Dendritic cell treated with granulocyte-macrophage colony-stimulating factor and Interleukin-4, amounts not matched to agents 40 ng/mL and 50 ng/mL, for 4 days (primary cell): Measurements from ENCODE around the gene DNAJC22.
A peak's percentile ranks its signal among the peaks of the same experiment; 100 is the strongest.
"Not testable (repeated sequence)": the region's sequence is repeated elsewhere in the genome, so short reads cannot be mapped to it uniquely, and the experiment has no call there.

Experiments
- H3K27ac Mint-ChIP-seq: one replicate; pipeline ENCODE4 v1.8.0; 2022; ENCODE audit warnings: mild to moderate bottlenecking, mixed read lengths
- H3K27me3 Mint-ChIP-seq: one replicate; pipeline ENCODE4 v1.8.0; 2022; ENCODE audit warnings: mild to moderate bottlenecking, mixed read lengths
- H3K36me3 Mint-ChIP-seq: one replicate; pipeline ENCODE4 v1.8.0; 2022; ENCODE audit warnings: low read depth, mixed read lengths
- H3K4me1 Mint-ChIP-seq: one replicate; pipeline ENCODE4 v1.8.0; 2022; ENCODE audit warnings: low read depth, mixed read lengths
- H3K4me3 Mint-ChIP-seq: one replicate; pipeline ENCODE4 v1.8.0; 2022; ENCODE audit warnings: mild to moderate bottlenecking, moderate library complexity, mixed read lengths
- H3K9me3 Mint-ChIP-seq: one replicate; pipeline ENCODE4 v1.8.0; 2022; ENCODE audit warnings: mixed read lengths
- intact Hi-C: fragments of 100-400 bp; cut with micrococcal nuclease; formaldehyde crosslinking; loops from one replicate; pipeline ENCODE4 v1.15.0; 2022

Gene DNAJC22

DNA sequence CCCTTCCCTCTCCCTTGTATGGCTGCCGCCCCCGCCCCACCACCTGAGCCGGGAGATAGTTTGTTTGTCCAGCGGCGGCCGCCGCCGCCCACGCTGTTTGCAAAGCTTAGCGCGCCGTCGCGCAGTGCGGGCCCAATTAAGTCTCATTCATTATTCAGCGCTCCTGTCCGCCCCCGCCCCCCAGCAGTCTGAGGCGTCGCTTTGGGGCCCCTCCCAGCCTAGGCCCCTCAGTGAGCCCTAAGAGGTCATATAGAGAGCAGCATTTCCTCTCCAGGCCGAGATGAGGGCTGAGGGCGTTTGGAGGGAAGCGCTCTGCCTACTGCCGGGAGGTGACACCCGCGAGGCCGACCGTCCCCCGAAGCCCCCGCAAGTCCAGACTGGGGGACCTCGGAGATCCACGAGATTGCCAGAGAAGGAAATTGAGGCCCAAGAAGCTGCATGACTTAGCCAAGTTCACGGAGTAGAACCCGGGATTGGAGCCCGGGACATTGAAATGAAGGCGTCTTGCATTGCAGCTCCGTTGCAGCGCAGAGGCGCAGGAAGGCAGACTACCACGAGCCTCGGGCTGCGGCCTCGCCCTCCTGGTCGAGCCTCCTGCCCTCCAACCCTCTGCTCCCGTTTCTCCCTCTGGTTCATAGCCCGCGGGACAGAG lies at the start of gene DNAJC22:
Gene DNAJC22 (plus strand): TSS at position 230 of the 652 bp plus-strand sequence. CDS start 1,985 bp downstream, outside the sequence.
- H3K27me3 Mint-ChIP-seq: peaks cover 97% of the 10 kb centered on the region
- H3K9me3 Mint-ChIP-seq: no peaks in the 10 kb centered on the region
- H3K4me1 Mint-ChIP-seq: peaks cover 47% of the 10 kb centered on the region
- intact Hi-C loops: loop anchor here (2.0 kb wide), 1 partner anchor 58 kb away; no protein-coding TSS in a partner anchor
- H3K27ac Mint-ChIP-seq: peak within 1 kb of the TSS; percentile 54
- no peaks in the 10 kb centered on the region for H3K36me3 Mint-ChIP-seq
- H3K4me3 Mint-ChIP-seq: peak within 1 kb of the TSS; percentile 71

DNA sequence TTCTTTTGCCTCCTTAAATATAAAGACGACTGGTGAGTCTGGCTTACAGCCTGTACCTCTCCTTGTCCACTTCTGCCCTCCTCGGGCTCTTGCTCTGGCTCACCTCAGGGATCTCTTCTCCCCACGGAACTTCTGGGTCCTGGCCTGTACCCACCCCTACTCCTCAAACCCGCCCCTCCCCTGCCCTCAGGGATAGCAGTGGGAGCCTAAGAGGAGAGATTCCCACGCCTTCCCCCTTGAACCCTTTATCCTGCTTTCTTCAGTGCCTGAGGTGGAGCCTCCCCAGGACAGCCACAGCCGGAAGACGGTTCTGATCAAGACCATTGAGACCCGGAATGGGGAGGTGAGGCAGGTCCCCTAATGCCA lies 49.0 kb upstream of the DNAJC22 start:
- intact Hi-C loops: no loop called here
- peak overlapping the region; percentile 26 for H3K4me3 Mint-ChIP-seq
- no peak overlapping the region for H3K27ac Mint-ChIP-seq
- H3K9me3 Mint-ChIP-seq: no peaks in the 10 kb centered on the region
- H3K4me1 Mint-ChIP-seq: peaks cover 38% of the 10 kb centered on the region
- peaks cover 90% of the 10 kb centered on the region for H3K27me3 Mint-ChIP-seq
- H3K36me3 Mint-ChIP-seq: no peaks in the 10 kb centered on the region

DNA sequence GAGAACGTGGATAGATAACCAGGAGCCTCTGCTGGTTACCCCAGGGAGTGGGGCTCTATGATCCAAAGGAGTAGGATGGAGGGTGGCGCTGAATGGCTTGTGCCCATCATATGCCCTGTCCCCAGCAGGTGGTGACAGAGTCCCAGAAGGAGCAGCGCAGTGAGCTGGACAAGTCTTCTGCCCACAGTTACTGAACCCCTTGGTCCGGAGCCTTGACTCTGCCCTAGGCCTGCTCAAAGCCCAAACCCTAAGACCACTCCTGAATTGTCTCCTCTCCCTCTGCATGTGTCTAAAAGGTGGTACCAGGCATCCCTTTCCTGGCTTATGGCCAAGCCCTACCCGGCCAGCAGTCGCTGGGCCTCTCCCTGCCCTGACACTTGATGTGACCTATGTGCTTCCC lies 48.5 kb upstream of the DNAJC22 start:
- intact Hi-C loops: no loop called here

DNA sequence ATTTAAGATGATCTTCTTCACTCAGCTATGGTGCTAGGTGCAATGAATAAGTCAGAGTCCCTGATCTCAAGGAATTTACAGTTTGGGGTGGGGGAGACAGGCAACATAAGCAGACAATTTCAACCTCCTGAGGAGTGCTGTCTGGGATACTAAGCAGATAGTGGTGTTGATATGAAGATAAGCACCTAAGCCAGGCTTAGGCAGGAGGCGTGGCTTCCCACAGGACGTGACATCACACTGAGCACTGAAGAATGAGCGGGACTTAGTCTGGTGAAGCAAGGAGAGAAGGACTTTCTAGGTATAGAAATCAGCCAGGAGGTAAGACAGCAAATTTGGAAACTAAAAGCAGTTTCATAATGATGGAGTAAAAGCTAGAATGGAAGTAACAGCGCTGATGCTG lies 44.9 kb upstream of the DNAJC22 start:
- no peaks in the 10 kb centered on the region for H3K9me3 Mint-ChIP-seq
- H3K27me3 Mint-ChIP-seq: peaks cover 58% of the 10 kb centered on the region
- H3K4me1 Mint-ChIP-seq: peaks cover 28% of the 10 kb centered on the region
- H3K36me3 Mint-ChIP-seq: no peaks in the 10 kb centered on the region
- no peak overlapping the region for H3K4me3 Mint-ChIP-seq
- no peak overlapping the region for H3K27ac Mint-ChIP-seq
- intact Hi-C loops: no loop called here

More for the DNA sequence above, 48.5 kb upstream of the DNAJC22 start:
- no peaks in the 10 kb centered on the region for H3K36me3 Mint-ChIP-seq
- no peak overlapping the region for H3K4me3 Mint-ChIP-seq
- H3K27me3 Mint-ChIP-seq: peaks cover 90% of the 10 kb centered on the region
- H3K9me3 Mint-ChIP-seq: no peaks in the 10 kb centered on the region
- H3K27ac Mint-ChIP-seq: no peak overlapping the region
- peaks cover 37% of the 10 kb centered on the region for H3K4me1 Mint-ChIP-seq

DNA sequence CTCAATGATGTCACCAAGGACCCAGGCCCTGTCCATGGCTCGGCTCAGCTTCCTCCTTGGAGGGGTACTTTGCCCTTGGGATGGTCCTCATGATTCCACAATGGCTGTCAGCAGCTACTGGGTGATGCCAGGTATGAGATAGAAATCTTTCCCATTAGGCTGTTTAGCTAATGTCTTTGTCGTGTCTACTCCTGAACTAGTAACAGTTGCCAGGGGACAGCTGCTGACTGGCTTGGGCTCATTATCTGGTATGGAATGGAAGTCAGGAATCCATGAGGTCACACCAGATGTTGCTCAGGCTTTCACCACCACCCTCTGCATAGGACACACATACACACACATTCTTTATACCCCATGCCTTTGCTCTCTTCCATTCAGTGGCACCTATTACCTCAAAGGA lies 42.5 kb upstream of the DNAJC22 start:
- H3K27me3 Mint-ChIP-seq: peaks cover 45% of the 10 kb centered on the region
- H3K27ac Mint-ChIP-seq: no peak overlapping the region
- peaks cover 10% of the 10 kb centered on the region for H3K4me1 Mint-ChIP-seq
- intact Hi-C loops: no loop called here
- H3K4me3 Mint-ChIP-seq: no peak overlapping the region
- H3K9me3 Mint-ChIP-seq: no peaks in the 10 kb centered on the region
- H3K36me3 Mint-ChIP-seq: no peaks in the 10 kb centered on the region

DNA sequence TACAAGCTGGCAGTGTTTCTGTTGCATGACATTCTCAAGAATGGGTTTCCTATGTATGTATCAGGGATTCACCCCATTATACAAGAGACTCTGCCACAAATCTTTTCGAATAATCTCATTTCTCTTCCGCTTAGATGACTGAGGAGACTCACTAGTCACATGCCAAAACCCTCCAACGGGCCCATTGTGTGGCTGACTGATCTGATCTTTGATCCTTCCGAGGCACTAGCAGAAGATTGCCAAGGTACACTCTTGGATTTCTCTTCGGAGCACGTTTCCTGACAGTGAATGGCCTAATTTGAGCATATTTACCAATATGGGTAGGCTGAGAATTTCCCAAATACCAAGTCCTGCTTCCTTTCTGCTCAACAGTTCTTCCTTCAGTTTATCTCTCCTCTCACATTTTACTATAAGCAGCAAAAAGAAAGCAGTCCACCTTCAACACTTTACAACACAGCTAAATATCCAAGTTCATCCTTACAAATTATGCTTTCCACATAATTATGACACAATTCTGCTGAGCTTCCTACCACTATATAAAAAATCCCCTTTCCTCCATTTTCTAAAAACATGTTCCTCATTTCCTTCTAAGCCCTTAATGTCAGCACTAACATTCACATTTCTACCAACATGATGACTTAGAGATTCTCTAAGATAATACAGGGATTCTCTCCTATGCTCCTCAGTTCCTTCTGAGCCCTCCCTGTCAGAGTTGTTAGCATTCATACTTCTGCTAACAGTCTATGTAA lies 40.8 kb upstream of the DNAJC22 start:
- Mint-ChIP-seq H3K4me1 (peaks cover 10% of the 10 kb centered on the region), H3K27me3 (peaks cover 40% of the 10 kb centered on the region), H3K4me3 (no peak overlapping the region), H3K36me3 (no peaks in the 10 kb centered on the region), H3K27ac (peak overlapping the region; percentile 50), H3K9me3 (no peaks in the 10 kb centered on the region)
- intact Hi-C loops: no loop called here

DNA sequence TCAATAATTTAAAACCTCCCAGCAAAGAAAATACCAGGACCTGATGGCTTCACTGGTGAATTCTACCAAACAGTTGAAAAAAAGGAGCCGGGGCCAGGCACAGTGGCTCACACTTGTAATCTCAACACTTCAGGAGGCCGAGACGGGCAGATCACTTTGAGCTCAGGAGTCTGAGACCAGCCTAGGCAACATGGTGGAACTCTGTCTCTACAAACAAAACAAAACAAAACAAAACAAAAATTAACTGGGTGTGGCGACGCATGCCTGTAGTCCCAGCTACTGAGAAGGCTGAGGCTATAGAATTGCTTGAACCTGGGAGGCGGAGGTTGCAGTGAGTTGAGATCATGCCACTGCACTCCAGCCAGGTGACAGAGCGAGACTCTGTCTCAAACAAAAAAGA lies 37.3 kb upstream of the DNAJC22 start:
- peaks cover 30% of the 10 kb centered on the region for H3K27me3 Mint-ChIP-seq
- intact Hi-C loops: no loop called here
- no peaks in the 10 kb centered on the region for H3K9me3 Mint-ChIP-seq
- no peak overlapping the region for H3K27ac Mint-ChIP-seq
- peaks cover 15% of the 10 kb centered on the region for H3K4me1 Mint-ChIP-seq
- no peaks in the 10 kb centered on the region for H3K36me3 Mint-ChIP-seq
- H3K4me3 Mint-ChIP-seq: no peak overlapping the region

DNA sequence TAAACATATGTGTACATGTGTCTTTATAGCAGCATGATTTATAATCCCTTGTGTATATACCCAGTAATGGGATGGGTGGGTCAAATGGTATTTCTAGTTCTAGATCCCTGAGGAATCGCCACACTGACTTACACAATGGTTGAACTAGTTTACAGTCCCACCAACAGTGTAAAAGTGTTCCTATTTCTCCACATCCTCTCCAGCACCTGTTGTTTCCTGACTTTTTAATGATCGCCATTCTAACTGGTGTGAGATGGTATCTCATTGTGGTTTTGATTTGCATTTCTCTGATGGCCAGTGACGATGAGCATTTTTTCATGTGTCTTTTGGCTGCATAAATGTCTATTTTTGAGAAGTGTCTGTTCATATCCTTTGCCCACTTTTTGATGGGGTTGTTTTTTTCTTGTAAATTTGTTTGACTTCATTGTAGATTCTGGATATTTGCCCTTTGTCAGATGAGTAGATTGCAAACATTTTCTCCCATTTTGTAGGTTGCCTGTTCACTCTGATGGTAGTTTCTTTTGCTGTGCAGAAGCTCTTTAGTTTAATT lies 36.2 kb upstream of the DNAJC22 start:
- intact Hi-C loops, H3K4me3 Mint-ChIP-seq, H3K9me3 Mint-ChIP-seq, H3K36me3 Mint-ChIP-seq, H3K27ac Mint-ChIP-seq: not testable (repeated sequence)
- peaks cover 15% of the 10 kb centered on the region for H3K4me1 Mint-ChIP-seq
- H3K27me3 Mint-ChIP-seq: peaks cover 28% of the 10 kb centered on the region

DNA sequence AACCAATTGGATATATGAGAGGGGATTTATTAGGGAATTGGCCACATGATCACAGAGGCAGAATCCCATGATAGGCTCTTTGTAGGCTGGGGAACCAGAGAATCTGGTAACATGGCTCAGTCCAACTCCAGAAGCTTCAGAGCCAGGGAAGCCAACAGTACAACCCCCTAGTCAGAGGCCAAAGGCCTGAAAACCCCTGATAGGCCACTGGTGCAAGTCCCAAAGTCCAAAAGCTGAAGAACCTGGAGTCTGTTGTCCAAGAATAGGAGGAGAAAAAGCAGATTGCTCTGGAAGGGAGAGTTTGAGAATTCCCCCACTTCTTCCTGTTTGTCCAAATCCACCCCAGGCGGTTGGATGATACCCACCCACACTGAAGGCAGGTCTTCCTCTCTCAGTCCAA lies 31.9 kb upstream of the DNAJC22 start:
- Mint-ChIP-seq H3K4me1 (peaks cover 5% of the 10 kb centered on the region), H3K27ac (no peak overlapping the region), H3K4me3 (no peak overlapping the region), H3K27me3 (peaks cover 18% of the 10 kb centered on the region), H3K9me3 (no peaks in the 10 kb centered on the region), H3K36me3 (no peaks in the 10 kb centered on the region)
- intact Hi-C loops: no loop called here

DNA sequence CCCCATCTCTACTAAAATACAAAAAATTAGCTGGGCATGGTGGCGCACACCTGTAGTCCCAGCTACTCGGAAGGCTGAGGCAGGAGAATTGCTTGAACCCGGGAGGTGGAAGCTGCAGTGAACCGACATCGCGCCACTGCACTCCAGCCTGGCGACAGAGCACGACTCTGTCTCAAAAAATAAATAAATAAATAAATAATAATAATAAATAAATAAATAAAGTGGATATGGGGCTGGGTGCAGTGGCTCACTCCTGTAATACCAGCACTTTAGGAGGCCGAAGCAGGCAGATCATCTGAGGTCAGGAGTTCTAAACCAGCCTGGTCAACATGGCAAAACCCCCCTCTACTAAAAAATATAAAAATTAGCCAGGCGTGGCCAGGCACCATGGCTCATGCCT lies 29.6 kb upstream of the DNAJC22 start:
- H3K36me3 Mint-ChIP-seq, H3K27ac Mint-ChIP-seq, H3K4me3 Mint-ChIP-seq, intact Hi-C loops, H3K9me3 Mint-ChIP-seq: not testable (repeated sequence)
- Mint-ChIP-seq H3K27me3 (peaks cover 14% of the 10 kb centered on the region), H3K4me1 (peaks cover 10% of the 10 kb centered on the region)

DNA sequence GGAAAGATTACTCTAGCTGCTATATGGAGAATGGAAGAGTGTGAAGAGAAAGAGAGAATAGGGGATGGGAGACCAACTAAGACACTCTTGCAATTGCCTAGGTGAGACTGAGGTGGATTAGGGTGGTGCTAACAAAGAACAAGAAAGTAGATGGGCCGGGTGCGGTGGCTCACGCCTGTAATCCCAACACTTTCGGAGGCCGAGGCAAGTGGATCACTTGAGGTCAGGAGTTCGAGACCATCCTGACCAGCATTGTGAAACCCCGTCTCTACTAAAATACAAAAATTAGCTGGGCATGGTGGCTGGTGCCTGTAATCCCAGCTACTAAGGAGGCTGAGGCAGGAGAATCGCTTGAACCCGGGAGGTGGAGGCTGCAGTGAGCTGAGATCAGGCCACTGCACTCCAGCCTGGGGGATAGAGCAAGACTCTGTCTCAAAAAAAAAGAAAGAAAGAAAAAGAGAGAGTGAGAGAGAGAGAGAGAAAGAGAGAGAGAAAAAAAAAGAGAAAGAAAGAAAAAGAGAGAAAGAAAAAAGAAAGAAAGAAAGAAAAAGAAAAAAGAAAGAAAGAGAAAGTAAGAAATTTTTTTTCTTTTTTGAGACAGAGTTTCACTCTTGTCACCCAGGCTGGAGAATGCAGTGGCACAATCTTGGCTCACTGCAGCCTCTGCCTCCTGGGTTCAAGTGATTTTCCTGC lies 26.1 kb upstream of the DNAJC22 start:
- peaks cover 21% of the 10 kb centered on the region for H3K4me1 Mint-ChIP-seq
- H3K36me3 Mint-ChIP-seq, H3K9me3 Mint-ChIP-seq, H3K27ac Mint-ChIP-seq, intact Hi-C loops, H3K4me3 Mint-ChIP-seq, H3K27me3 Mint-ChIP-seq: not testable (repeated sequence)

DNA sequence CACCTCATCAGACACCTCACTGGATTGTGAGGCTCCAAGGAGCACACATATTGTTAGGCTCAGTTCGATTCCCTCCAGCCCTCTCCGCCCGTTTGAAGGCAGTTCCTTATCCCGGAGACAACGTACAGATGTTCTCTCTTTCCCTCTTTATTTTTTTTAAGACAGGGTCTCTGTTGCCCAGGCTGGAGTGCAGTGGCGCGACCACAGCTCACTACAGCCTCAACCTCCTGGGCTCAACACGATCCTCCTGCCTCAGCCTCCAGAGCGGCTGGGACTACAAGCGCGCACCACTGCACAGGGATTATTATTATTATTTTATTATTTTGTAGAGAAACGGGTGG lies 24.4 kb upstream of the DNAJC22 start:
- H3K4me3 Mint-ChIP-seq: peak overlapping the region; percentile 97
- peaks cover 9% of the 10 kb centered on the region for H3K36me3 Mint-ChIP-seq
- H3K9me3 Mint-ChIP-seq: no peaks in the 10 kb centered on the region
- peak overlapping the region; percentile 67 for H3K27ac Mint-ChIP-seq
- peaks cover 6% of the 10 kb centered on the region for H3K27me3 Mint-ChIP-seq
- intact Hi-C loops: no loop called here
- peaks cover 26% of the 10 kb centered on the region for H3K4me1 Mint-ChIP-seq

DNA sequence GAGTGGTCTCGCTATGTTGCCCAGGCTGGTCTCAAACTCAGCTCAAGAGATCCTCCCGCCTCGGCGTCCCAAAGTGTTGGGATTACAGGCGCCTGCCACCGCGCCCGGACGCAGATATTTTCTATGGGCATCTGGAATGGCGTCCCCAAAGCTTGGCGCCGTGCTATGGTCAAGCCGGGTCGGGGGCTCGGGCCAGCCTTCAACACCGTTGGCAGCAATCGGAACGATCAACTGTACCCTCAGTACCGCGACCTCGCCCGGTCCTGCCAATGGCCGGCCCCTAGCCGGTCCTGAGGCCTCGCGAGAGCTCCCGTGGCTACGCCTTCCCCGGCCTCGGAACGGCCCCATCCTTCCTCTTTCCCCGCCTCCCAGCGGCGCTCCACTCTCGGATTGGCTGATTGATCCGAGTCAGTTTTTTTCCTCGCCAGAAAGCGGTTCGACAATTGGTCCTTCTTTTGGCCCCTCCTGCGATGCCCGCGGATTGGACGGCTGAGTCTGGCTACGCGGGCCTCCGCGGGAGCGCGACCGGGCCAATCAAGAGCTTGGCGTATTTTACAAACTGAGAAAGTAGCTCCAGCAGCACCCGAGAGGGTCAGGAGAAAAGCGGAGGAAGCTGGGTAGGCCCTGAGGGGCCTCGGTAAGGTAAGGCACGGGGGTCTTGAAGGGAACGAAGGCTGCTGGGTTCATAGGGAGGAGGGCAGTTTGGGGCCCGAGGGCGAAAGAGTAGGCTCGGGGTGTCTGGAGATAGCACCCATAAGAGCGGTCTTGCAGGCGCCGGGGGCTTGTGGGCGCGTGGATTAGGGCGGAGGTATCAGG lies 23.8 kb upstream of the DNAJC22 start, which contains the start of gene TROAP:
Gene TROAP (plus strand): TSS at position 548 of the 816 bp plus-strand sequence. CDS start 354 bp downstream, outside the sequence.
- intact Hi-C loops: no loop called here
- Mint-ChIP-seq H3K27ac (peak within 1 kb of the TSS; percentile 67), H3K36me3 (peaks cover 9% of the 10 kb centered on the region), H3K27me3 (peaks cover 4% of the 10 kb centered on the region), H3K4me3 (peak within 1 kb of the TSS; percentile 97), H3K9me3 (no peaks in the 10 kb centered on the region), H3K4me1 (peaks cover 26% of the 10 kb centered on the region)
